ENCODE measurements around the gene THSD4.

GRCh38 chr15:71529361-71529760 lies 414.1 kb downstream of the THSD4 start:
- TF ChIP-seq EZH2phosphoT487 (IDR thresholded peaks at IDR 0.05; ENCODE audit: borderline replicate concordance, low read length), result no peak
- TF ChIP-seq, protein P1, sequence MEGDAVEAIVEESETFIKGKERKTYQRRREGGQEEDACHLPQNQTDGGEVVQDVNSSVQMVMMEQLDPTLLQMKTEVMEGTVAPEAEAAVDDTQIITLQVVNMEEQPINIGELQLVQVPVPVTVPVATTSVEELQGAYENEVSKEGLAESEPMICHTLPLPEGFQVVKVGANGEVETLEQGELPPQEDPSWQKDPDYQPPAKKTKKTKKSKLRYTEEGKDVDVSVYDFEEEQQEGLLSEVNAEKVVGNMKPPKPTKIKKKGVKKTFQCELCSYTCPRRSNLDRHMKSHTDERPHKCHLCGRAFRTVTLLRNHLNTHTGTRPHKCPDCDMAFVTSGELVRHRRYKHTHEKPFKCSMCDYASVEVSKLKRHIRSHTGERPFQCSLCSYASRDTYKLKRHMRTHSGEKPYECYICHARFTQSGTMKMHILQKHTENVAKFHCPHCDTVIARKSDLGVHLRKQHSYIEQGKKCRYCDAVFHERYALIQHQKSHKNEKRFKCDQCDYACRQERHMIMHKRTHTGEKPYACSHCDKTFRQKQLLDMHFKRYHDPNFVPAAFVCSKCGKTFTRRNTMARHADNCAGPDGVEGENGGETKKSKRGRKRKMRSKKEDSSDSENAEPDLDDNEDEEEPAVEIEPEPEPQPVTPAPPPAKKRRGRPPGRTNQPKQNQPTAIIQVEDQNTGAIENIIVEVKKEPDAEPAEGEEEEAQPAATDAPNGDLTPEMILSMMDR (IDR thresholded peaks at IDR 0.05; ENCODE audit: low read depth, low read length, poor library complexity, severe bottlenecking), result no peak
